ENCODE measurements around the gene HOXD13. TPM values are rescaled to one million over a fixed set of nuclear protein-coding genes. Genes with fewer than 3 reads are reported as not detected.

The HOXD13 gene
- total RNA-seq, 1 experiment from 2014 or later, result not detected

DNA sequence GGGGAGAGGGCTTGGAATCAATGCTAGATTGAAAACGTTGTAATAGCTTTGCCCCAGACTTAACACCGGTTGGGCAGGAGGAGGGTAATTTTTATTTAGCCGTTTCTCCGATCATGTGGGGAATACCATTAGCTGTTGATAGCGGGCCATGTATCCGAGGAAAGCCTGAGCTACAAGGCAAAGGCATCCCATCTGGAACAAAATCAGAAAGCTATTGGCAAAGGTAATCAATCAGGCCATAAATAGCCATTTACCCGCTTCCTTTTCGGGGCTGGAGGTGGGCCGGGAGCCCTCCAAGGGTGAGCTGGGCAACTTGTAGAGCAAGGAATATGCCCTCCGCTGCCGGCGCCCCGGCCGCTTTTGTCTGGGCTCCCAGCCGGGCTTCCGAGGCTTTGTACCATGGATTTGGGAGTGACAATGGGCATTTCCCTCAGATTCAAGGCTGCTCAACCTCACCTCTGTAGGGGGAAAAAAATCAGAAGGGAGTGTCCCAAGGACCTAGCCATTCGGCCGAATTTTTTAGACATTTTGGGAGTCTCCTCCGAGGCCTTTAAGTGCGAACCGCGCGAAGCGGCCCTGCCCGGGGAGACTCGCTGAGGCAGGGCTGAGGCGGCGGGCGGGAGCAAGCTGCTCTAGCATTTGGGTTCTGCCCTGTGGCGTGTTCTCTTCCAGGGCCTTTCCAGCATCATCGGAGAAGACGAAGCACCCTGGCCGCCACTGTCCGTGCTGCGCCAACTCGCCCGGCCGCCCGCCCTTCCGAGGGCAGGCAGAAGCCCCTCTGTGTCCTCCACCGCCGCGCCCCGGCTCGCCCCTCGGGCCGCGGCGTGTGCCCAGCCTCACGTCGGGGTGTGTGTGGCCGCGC is 28.9 kb downstream of the HOXD13 start:
- POLR2A ChIA-PET, result interaction anchor here (0.8 kb wide), 1 partner anchor 531 kb away, joined by 4 read pairs; no protein-coding TSS in a partner anchor
- no peaks in the 10 kb centered on the region for H3K36me3 Mint-ChIP-seq (ENCODE audit: insufficient read depth, unreplicated experiment)
- H3K4me3 Mint-ChIP-seq (ENCODE audit: unreplicated experiment), result no peak overlapping the region
- no peak overlapping the region for H3K27ac Mint-ChIP-seq (ENCODE audit: low read depth, unreplicated experiment)
- TF ChIP-seq, protein P1, sequence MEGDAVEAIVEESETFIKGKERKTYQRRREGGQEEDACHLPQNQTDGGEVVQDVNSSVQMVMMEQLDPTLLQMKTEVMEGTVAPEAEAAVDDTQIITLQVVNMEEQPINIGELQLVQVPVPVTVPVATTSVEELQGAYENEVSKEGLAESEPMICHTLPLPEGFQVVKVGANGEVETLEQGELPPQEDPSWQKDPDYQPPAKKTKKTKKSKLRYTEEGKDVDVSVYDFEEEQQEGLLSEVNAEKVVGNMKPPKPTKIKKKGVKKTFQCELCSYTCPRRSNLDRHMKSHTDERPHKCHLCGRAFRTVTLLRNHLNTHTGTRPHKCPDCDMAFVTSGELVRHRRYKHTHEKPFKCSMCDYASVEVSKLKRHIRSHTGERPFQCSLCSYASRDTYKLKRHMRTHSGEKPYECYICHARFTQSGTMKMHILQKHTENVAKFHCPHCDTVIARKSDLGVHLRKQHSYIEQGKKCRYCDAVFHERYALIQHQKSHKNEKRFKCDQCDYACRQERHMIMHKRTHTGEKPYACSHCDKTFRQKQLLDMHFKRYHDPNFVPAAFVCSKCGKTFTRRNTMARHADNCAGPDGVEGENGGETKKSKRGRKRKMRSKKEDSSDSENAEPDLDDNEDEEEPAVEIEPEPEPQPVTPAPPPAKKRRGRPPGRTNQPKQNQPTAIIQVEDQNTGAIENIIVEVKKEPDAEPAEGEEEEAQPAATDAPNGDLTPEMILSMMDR (IDR thresholded peaks at IDR 0.05; ENCODE audit: unreplicated experiment), result no peak
- no TSS peak for BruUV-seq (replicated peaks)
- no peaks in the 10 kb centered on the region for H3K9me3 Mint-ChIP-seq (ENCODE audit: unreplicated experiment)
- peaks cover 55% of the 10 kb centered on the region for H3K27me3 Mint-ChIP-seq (ENCODE audit: insufficient read depth, unreplicated experiment)
- DNase-seq (ENCODE audit: unreplicated experiment), result no peak
- intact Hi-C loops (cut with micrococcal nuclease), result no loop called here
- H3K4me1 Mint-ChIP-seq (ENCODE audit: insufficient read depth, unreplicated experiment), result no peaks in the 10 kb centered on the region
- CTCF ChIA-PET, result interaction anchor here (0.6 to 3.3 kb wide), 8 partner anchors 11 to 1027 kb away, joined by 3 to 23 read pairs (median 4); no protein-coding TSS in a partner anchor

DNA sequence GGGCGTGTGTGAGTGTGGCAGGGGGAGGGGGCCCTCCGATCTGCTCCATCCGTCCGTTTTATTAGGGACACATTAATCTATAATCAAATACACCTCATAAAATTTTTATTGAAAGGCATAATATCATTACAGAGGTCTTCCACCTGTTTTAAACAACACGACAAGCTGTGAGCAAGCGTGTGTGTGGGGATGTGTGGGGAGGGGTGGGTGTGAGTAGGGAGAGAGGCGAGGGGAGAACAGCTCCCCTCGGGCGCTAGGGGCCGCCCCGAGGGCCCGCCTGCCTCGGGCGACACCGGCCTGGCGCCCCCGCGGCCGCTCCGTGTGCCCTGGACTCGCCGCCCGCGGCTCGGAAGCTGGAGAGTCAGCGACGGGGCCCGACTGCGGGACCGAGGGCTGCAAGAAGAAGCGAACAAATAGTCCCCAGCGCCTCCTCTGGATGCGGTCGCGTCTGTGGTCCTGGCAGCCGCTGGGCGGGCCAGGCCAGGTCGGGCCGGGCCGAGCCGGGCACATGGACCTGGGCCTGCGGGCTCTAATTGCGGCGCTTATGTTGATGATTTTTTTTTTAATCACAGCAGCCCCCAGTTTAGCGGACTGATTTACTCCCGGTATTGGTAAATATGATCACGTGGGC is 29.6 kb downstream of the HOXD13 start:
- ChIA-PET CTCF (interaction anchor here (0.7 to 3.3 kb wide), 5 partner anchors 24 to 1027 kb away, joined by 3 to 17 read pairs (median 3); no protein-coding TSS in a partner anchor), POLR2A (no interaction called here)
- Mint-ChIP-seq H3K4me3 (ENCODE audit: unreplicated experiment) (no peak overlapping the region), H3K27me3 (ENCODE audit: insufficient read depth, unreplicated experiment) (peaks cover 47% of the 10 kb centered on the region), H3K27ac (ENCODE audit: low read depth, unreplicated experiment) (no peak overlapping the region), H3K36me3 (ENCODE audit: insufficient read depth, unreplicated experiment) (no peaks in the 10 kb centered on the region), H3K9me3 (ENCODE audit: unreplicated experiment) (no peaks in the 10 kb centered on the region), H3K4me1 (ENCODE audit: insufficient read depth, unreplicated experiment) (no peaks in the 10 kb centered on the region)
- no TSS peak for BruUV-seq (replicated peaks)
- intact Hi-C loops (cut with micrococcal nuclease), result no loop called here
- TF ChIP-seq, protein P1 (IDR thresholded peaks at IDR 0.05; ENCODE audit: unreplicated experiment), result no peak
- no peak for DNase-seq (ENCODE audit: unreplicated experiment)

DNA sequence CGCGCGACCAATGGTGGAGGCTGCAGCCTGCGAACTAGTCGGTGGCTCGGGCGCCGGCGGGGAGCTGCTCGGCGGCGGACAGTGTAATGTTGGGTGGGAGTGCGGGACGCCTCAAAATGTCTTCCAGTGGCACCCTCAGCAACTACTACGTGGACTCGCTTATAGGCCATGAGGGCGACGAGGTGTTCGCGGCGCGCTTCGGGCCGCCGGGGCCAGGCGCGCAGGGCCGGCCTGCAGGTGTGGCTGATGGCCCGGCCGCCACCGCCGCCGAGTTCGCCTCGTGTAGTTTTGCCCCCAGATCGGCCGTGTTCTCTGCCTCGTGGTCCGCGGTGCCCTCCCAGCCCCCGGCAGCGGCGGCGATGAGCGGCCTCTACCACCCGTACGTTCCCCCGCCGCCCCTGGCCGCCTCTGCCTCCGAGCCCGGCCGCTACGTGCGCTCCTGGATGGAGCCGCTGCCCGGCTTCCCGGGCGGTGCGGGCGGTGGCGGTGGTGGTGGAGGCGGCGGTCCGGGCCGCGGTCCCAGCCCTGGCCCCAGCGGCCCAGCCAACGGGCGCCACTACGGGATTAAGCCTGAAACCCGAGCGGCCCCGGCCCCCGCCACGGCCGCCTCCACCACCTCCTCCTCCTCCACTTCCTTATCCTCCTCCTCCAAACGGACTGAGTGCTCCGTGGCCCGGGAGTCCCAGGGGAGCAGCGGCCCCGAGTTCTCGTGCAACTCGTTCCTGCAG is 30.3 kb downstream of the HOXD13 start, which contains the start of gene HOXD9:
HOXD9 (plus strand) TSS at position 37 of the 728 bp plus-strand sequence; CDS start at position 87, 50 bp downstream.
- intact Hi-C loops (cut with micrococcal nuclease), result no loop called here
- CTCF ChIA-PET, result interaction anchor here (0.7 to 3.3 kb wide), 6 partner anchors 12 to 1702 kb away, joined by 3 to 17 read pairs (median 3); no protein-coding TSS in a partner anchor
- no peak for DNase-seq (ENCODE audit: unreplicated experiment)
- Mint-ChIP-seq H3K4me3 (ENCODE audit: unreplicated experiment) (no peak within 1 kb of the TSS), H3K4me1 (ENCODE audit: insufficient read depth, unreplicated experiment) (no peaks in the 10 kb centered on the region), H3K36me3 (ENCODE audit: insufficient read depth, unreplicated experiment) (no peaks in the 10 kb centered on the region), H3K27ac (ENCODE audit: low read depth, unreplicated experiment) (no peak within 1 kb of the TSS), H3K27me3 (ENCODE audit: insufficient read depth, unreplicated experiment) (peaks cover 41% of the 10 kb centered on the region), H3K9me3 (ENCODE audit: unreplicated experiment) (no peaks in the 10 kb centered on the region)
- no TSS peak for BruUV-seq (replicated peaks)
- TF ChIP-seq, protein P1 (IDR thresholded peaks at IDR 0.05; ENCODE audit: unreplicated experiment), result no peak
- POLR2A ChIA-PET, result no interaction called here
